Mammary epithelial cell (primary cell): ENCODE results near the gene RABGAP1L.

Source experiments
- CTCF ChIP-seq, 2 donors: IDR thresholded peaks in 1 of 2; conservative IDR thresholded peaks in 1 of 2; 2 replicates each; pipeline ENCODE4 v1.5.1; 2011 to 2012; ENCODE audit warnings: inconsistent platforms in 2 of 2, low read length in 2 of 2, mild to moderate bottlenecking in 2 of 2, control low read depth in 1 of 2, low read depth in 1 of 2; ENCODE audit not compliant: insufficient read depth in 1 of 2; ENCODE audit errors: extremely low read depth in 1 of 2
- EZH2 ChIP-seq: IDR thresholded peaks from 2 replicates; pipeline ENCODE4 v1.6.1; 2012; ENCODE audit warnings: low read length, inconsistent platforms, borderline replicate concordance

- TF ChIP-seq CTCF (conservative IDR thresholded peaks at IDR 0.05 in 1 of 2, IDR thresholded peaks at IDR 0.05 in 1 of 2; ENCODE audit: extremely low read depth in 1 of 2, insufficient read depth in 1 of 2, low read depth in 1 of 2, low read length in 2 of 2) (no peak), EZH2 (no peak)
Measured at GRCh38 chr1:174902531-174903099, 743.3 kb downstream of the RABGAP1L start.
